AG04450 (cell line): ENCODE results near the gene ZNF212. TPM values are rescaled to one million over a fixed set of nuclear protein-coding genes. Genes with fewer than 3 reads are reported as not detected.

ENCODE experiments used
- CTCF ChIA-PET: fragments of 300-600, 350-600 bp; formaldehyde crosslinking; extraction: SDS; loops from one replicate; lab custom pipeline; 2022; ENCODE audit warnings: antibody characterized with exemption, inconsistent platforms; lab: Charles Lee
- POLR2A ChIA-PET: fragments of 350-600 bp; formaldehyde crosslinking; extraction: SDS; loops from one replicate; lab custom pipeline; 2021; ENCODE audit warnings: antibody characterized with exemption, inconsistent platforms; lab: Yijun Ruan, JAX
- DNase-seq: peaks from one replicate; pipeline ENCODE4 v3.0.0-alpha.2; 2011; ENCODE audit warnings: low read depth, low spot score
- H3K27ac ChIP-seq: one replicate; pipeline ENCODE4 v1.5.1; 2012; ENCODE audit warnings: low read depth, low read length, control low read depth
- H3K27me3 ChIP-seq: one replicate; pipeline ENCODE4 v1.6.0; 2012; ENCODE audit warnings: low read length; ENCODE audit not compliant: control insufficient read depth, insufficient read depth
- H3K4me3 ChIP-seq: 2 replicates; pipeline ENCODE4 v1.5.1; 2011; ENCODE audit warnings: mild to moderate bottlenecking, low read depth, low read length, control low read depth
- H3K9me3 ChIP-seq: 2 replicates; pipeline ENCODE4 v1.5.1; 2012; ENCODE audit warnings: low read length; ENCODE audit not compliant: control insufficient read depth, insufficient read depth
- CTCF ChIP-seq: IDR thresholded peaks from 2 replicates; pipeline ENCODE4 v1.5.1; 2011; ENCODE audit warnings: low read depth, low read length, control low read depth, inconsistent platforms
- polyA plus RNA-seq: library from polyadenylated mRNA; depleted of rRNA; stranded (reverse); fragments of >200 nt; gene quantifications from 2 replicates; pipeline ENCODE4 v1.2.3, GENCODE V29; 2011

ZNF212 gene
- polyA plus RNA-seq, 1 experiment, result 4.1 TPM

GRCh38 chr7:149289856-149290255 lies 50.4 kb downstream of the ZNF212 start:
- CTCF ChIA-PET, result interaction anchor here (1.5 kb wide), 1 partner anchor 21 kb away, joined by 5 read pairs; no protein-coding TSS in a partner anchor
- Histone ChIP-seq H3K27ac (no peak overlapping the region), H3K4me3 (no peak overlapping the region), H3K9me3 (no peaks in the 10 kb centered on the region), H3K27me3 (no peaks in the 10 kb centered on the region)
- POLR2A ChIA-PET, result no interaction called here
- no peak for TF ChIP-seq CTCF
- no peak for DNase-seq

- ChIA-PET CTCF (interaction anchor here (1.5 kb wide), 1 partner anchor 20 kb away, joined by 5 read pairs; no protein-coding TSS in a partner anchor), POLR2A (interaction anchor here (0.6 kb wide), 1 partner anchor 32 kb away, joined by 11 read pairs; no protein-coding TSS in a partner anchor)
- Histone ChIP-seq H3K27me3 (no peaks in the 10 kb centered on the region), H3K9me3 (no peaks in the 10 kb centered on the region), H3K4me3 (no peak overlapping the region), H3K27ac (no peak overlapping the region)
- no peak for DNase-seq
- TF ChIP-seq CTCF, result no peak
These were observed 51.8 kb downstream of the ZNF212 start for GRCh38 chr7:149291036-149291780.

DNA sequence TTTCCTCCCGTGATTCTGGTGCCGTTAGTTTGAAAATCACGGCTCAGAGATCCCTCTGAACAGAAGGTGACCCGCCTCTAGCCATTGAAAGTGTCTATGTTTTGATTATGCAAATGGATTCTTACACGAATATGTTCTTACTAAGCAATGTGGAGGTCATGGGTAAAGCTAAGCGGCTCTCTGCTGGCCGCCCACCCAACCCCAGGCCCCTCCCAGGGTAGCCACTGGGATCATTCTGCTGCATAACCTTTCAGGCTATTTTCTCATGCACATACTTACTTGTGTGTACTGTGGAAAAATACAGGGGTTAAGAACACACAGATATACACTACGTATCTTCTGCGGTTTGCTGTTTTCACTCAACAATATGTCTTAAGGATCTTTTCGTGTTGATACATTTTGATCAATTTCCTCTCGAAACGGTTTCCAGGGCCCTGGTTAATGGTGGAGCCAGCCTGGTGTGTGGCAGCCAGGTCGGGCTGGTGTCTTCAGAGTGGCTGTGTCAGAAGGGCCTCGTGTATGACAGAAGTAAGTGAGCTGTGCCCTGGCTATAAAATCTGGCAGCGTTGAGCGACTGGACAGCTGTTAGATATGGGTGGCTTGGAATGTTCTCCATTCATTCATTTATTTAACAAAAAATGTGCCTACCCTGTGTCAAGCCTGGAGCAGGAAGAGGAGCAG lies 52.5 kb downstream of the ZNF212 start:
- CTCF ChIA-PET, result no interaction called here
- no peak for TF ChIP-seq CTCF
- no peaks in the 10 kb centered on the region for H3K9me3 ChIP-seq
- POLR2A ChIA-PET, result interaction anchor here (0.6 kb wide), 1 partner anchor 33 kb away, joined by 11 read pairs; no protein-coding TSS in a partner anchor
- DNase-seq, result no peak
- H3K27ac ChIP-seq, result no peak overlapping the region
- H3K27me3 ChIP-seq, result no peaks in the 10 kb centered on the region
- H3K4me3 ChIP-seq, result no peak overlapping the region

GRCh38 chr7:149292462-149292823 lies 53.0 kb downstream of the ZNF212 start:
- no peaks in the 10 kb centered on the region for H3K9me3 ChIP-seq
- no peak for TF ChIP-seq CTCF
- ChIA-PET CTCF (no interaction called here), POLR2A (interaction anchor here (0.7 kb wide), 1 partner anchor 223 kb away, joined by 3 read pairs; no protein-coding TSS in a partner anchor)
- H3K27ac ChIP-seq, result no peak overlapping the region
- no peak overlapping the region for H3K4me3 ChIP-seq
- no peak for DNase-seq
- no peaks in the 10 kb centered on the region for H3K27me3 ChIP-seq

DNA sequence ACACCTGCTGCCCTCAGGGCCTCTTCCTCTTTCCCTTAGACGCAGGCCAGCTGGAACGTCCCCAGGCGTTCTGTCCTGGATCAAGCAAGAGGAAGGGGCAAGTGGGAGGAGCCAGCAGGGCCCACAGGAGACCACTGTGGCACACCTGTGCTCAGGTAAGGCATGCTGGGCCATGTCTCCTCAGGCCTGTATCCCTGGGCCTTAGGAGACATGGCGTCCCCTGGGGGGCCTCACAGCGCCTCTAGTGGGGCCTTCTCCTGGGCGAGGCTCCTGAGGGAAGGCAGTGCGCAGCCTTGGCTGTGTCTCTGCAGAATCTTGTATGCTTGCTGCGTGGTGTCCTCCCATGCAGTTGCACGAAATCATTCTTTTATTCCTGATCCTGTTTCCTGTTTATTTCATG lies 53.9 kb downstream of the ZNF212 start:
- Histone ChIP-seq H3K9me3 (no peaks in the 10 kb centered on the region), H3K27ac (no peak overlapping the region), H3K4me3 (no peak overlapping the region), H3K27me3 (no peaks in the 10 kb centered on the region)
- CTCF ChIA-PET, result no interaction called here
- no peak for DNase-seq
- TF ChIP-seq CTCF, result no peak
- POLR2A ChIA-PET, result no interaction called here
